Stimulated activated naive CD8-positive, alpha-beta T cell treated with anti-CD3 and anti-CD28 coated beads, Interleukin-15, Interleukin-2, amounts not matched to agents 100 U/mL and 50 U/mL, for 24 hours (primary cell): ENCODE results near the gene NDUFV2.
A peak's percentile ranks its signal among the peaks of the same experiment; 100 is the strongest.
"Not testable (repeated sequence)": the region's sequence is repeated elsewhere in the genome, so short reads cannot be mapped to it uniquely, and the experiment has no call there.

Experiments
- ATAC-seq: fragments of 150-1000 bp; cut with Tn5 transposase; one replicate; pipeline ENCODE4 v1.10.0; 2021
- DNase-seq: peaks from one replicate; pipeline ENCODE4 v3.0.0; 2021

NDUFV2 gene

DNA sequence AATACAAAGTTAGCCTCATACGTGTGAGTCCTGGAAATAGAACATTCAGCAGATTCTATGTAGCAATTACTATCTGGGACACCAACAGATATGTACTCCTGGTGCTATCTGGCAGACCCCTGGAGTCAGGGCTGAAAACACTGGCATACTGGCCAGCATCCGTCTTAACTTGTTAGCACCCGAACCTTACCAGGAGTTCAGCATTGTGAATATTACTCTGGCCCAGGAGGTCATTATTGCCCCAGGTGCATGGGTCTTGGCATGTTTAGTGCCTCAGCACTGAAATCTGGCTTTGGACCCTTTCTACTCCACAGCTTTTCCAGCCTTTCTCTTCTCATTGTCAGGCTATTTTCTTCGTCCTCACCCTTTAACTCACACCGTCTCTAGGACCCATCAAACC is 11.9 kb upstream of the NDUFV2 start:
- DNase-seq = no peak
- ATAC-seq = no peak

DNA sequence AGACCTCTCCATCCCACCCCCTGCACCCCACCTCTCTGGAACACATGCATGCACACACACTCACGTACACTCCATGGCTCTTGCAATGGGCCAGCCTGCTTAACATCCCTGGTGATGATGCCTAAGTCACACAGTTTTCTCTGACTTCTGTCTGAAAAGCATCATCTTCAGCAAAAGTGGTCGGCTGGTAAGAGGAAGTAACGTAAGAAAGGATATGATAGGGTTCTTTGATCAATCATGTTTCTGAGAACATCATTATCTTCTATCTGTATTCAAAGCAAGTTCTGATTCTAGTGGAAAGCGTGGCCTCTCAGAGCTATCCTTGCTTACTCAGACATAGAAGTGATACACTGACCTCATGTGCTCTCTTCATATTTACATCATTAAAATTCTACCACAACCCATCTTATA is 11.4 kb upstream of the NDUFV2 start:
- peak; percentile 36 for DNase-seq

GRCh38 chr18:9092665-9093064 is 9.8 kb upstream of the NDUFV2 start:
- DNase-seq (no peak), ATAC-seq (no peak)

More for the DNA sequence above, 11.4 kb upstream of the NDUFV2 start:
- peak; percentile 65 for ATAC-seq

- not testable (repeated sequence) for DNase-seq, ATAC-seq
These were observed 9.4 kb upstream of the NDUFV2 start for GRCh38 chr18:9093109-9093508.

- ATAC-seq (peak; percentile 66), DNase-seq (peak; percentile 53)
These were observed 7.9 kb upstream of the NDUFV2 start for GRCh38 chr18:9094307-9095226.

DNA sequence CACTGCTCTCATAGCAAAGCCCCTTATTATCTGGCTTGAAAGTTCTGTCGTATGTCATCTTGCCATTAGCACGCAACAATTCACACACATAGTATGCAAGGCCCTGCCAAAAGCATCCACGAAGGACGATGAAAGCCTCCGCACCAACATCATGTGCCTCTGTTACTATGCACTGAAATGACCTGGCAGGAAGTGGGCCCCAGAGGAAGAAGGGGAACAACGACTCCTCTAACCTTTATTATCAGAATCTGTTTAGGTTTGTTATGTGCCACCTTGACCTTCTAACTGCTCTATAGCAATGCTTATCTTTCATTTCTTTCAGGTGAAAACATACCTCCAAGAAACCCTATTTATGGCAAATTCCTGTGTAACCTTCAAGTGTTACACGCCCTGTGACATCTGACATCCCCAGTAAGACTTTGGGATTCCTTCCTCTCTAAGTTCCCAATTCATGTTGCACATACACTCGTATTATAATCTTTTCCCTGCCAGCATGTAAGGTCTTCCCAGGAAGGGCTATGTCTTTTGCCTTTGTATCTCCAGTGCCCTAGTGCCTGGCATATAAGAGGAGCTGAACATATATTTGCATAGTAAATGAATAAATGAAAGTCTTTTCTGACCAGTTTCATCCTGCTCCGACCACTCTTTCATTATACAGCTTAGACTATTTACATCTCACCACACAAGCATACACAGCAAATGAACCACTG is 7.0 kb upstream of the NDUFV2 start:
- ATAC-seq (peak; percentile 74), DNase-seq (peak; percentile 63)

DNA sequence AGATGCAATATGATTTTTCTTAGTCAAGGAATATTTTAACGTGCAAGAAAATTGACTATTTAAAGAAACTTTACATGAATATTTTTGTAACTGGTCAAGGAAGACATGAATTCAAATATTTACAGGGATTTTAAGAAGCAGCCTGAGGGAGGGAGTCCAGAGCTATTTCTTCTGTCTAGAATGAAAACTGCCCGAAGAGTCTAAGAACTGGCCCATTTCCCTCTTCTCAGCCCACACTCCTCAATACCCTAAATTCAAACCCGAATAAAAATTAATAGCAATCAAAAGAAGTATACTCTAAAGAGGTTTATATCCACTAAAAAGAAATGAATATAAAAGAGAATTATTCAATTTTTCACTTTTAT is 6.5 kb upstream of the NDUFV2 start:
- DNase-seq (no peak), ATAC-seq (no peak)

GRCh38 chr18:9096685-9097084 is 5.8 kb upstream of the NDUFV2 start:
- no peak for DNase-seq
- ATAC-seq = no peak

GRCh38 chr18:9097349-9097748 is 5.2 kb upstream of the NDUFV2 start:
- DNase-seq (no peak), ATAC-seq (no peak)

- no peak for ATAC-seq
- DNase-seq = no peak
These were observed 1.7 kb upstream of the NDUFV2 start for GRCh38 chr18:9100796-9101195.

DNA sequence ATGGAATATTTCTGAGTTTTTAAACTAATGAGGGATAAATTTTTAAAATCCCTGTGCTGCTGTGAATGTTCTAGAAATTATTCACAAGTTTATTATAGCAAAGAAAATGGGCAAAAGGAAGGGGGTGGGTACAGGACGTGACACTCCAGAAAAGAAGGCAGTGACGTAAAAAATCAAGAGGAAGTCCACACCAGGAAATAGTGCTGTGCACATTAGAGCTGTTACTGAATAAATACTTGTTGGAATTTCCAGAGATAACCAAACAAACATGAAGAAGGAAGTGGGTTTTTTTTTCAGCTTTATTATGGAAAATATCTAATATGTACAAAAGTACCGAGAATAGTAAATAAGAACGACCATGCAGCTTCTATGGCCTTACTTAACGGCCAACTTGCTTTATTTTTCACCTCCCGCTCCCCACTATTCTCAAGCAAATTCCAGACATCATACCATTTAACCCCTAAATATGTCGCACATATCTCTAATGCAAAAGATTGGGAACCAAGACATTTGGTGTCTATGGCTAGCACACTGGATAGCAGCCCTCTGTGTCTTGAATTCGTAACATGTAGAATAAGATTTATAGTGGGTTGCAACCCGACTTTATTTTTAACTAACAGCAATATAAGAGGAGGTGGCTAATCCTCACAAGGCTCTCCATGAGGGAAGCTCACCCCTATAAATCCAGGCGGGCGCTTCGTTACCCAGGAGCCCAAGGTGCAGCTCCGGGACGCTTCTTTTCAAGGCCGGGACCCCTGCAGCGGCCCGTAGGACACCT is 580 bp upstream of the NDUFV2 start:
- no peak for DNase-seq
- no peak for ATAC-seq

- DNase-seq (no peak), ATAC-seq (no peak)
These were observed 926 bp downstream of the NDUFV2 start for GRCh38 chr18:9103376-9103873.

DNA sequence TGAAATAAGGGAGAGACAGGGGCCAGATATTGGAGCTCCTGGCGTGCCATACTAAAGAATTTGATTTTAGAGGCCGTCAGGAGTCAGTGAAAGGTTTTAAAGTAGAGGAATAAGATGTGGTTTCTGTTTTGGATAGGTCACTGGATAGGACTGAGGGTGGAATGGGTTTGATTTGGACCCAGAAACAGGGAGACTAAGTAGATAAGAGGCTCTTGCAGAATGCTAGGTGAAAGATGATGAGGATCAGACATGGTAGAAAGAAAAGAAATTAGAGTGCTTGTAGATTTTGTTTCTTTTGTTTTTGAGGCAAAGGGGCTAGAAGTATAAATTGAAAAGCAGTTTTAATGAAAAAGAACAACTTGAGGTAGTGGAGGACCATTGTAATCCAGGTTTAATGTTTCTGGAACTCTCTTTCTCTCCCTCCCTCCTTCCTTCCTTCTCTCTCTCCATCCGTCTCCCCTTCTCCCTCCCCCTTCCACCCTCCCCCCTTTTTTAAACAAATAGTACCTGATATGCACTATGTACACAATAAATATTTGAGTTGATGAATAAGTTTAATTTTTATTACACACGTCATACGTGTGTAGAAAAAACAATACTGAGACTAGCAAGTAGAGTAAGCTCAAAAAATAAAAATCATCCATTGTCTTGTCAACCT is 1.9 kb downstream of the NDUFV2 start:
- ATAC-seq (no peak), DNase-seq (no peak)

DNA sequence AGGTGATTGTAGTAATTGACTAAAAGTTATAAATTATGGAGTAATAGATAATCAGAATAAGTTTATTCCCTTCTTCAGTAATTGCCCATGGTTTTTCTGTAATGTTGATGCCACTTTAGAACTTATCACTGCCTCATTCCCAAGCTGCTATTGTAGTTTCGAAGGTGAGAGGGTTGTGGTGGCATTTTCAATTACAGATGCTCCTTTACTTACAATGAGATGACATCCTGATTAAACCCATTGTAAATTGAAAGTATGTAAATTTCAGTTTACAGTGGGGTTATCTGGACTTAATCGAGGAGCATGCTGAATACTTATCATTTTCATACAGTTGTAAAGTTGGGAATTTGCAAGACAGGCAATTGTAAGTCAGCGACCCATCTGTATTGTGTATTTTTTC is 2.9 kb downstream of the NDUFV2 start:
- ATAC-seq (no peak), DNase-seq (no peak)

GRCh38 chr18:9106094-9106493 is 3.6 kb downstream of the NDUFV2 start:
- ATAC-seq (no peak), DNase-seq (no peak)

GRCh38 chr18:9106800-9107584 is 4.5 kb downstream of the NDUFV2 start:
- no peak for ATAC-seq
- DNase-seq = no peak

GRCh38 chr18:9108911-9109310 is 6.4 kb downstream of the NDUFV2 start:
- DNase-seq (no peak), ATAC-seq (no peak)

- ATAC-seq = peak; percentile 17
- no peak for DNase-seq
These were observed 7.0 kb downstream of the NDUFV2 start for GRCh38 chr18:9109523-9109922.

DNA sequence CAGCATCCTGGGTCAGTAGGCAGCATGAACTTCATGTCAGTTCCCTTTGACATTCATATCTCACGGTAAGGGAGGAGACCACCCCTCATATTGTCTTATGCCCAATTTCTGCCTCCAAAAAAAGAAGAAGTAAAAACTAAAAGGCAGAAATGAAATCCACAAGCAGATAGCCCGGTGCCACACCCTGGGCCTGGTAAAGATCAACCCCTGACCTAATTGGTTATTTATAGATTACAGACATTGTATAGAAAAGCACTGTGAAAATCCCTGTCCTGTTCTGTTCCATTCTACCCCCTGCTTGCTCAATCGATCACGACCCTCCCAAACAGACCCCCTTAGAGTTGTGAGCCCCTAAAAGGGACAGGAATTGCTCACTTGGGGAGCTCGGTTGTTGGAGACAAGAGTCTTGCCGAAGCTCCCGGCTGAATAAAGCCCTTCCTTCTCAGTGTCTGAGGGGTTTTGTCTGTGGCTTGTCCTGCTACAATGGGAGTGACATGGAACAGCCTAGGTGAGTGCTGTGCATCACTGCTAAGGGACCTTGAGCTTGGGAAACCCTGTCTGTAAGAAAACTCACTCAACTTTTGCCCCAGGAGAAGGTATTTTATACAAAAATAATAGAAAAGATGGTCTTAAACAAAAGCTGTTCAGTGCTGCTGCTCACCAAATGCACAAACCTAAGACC is 11.1 kb downstream of the NDUFV2 start:
- no peak for DNase-seq
- no peak for ATAC-seq

- no peak for DNase-seq
- no peak for ATAC-seq
These were observed 13.5 kb downstream of the NDUFV2 start for GRCh38 chr18:9115984-9116383.
